C4-2B (cell line): ENCODE data around the gene RHBDL1.

ENCODE experiments used
- CTCF ChIP-seq: fragments of 450-650 bp; conservative IDR thresholded peaks from 2 replicates; pipeline ENCODE4 v1.5.1; 2017; ENCODE audit warnings: mild to moderate bottlenecking
- ZFX ChIP-seq: fragments of 450-650 bp; IDR thresholded peaks from 2 replicates; pipeline ENCODE4 v1.6.1; 2017

- TF ChIP-seq CTCF (peak; percentile 99), ZFX (no peak)
Measured at GRCh38 chr16:667780-668518, 7.5 kb upstream of the RHBDL1 start, which contains the start of gene RHOT2.
